DND-41 (cell line): ENCODE results near the gene ERMARD.

ENCODE experiments used
- EZH2 ChIP-seq: IDR thresholded peaks from 3 replicates; pipeline ENCODE4 v1.6.1; 2012; ENCODE audit warnings: borderline replicate concordance, low read depth, mild to moderate bottlenecking, moderate library complexity, low read length, inconsistent platforms; ENCODE audit not compliant: severe bottlenecking
- TF ChIP-seq, protein P1 (sequence below): IDR thresholded peaks from 2 replicates; pipeline ENCODE4 v1.5.1; 2012; ENCODE audit warnings: borderline replicate concordance, low read length, moderate library complexity, mild to moderate bottlenecking; ENCODE audit not compliant: poor library complexity, severe bottlenecking; ENCODE audit errors: extremely low read depth

DNA sequence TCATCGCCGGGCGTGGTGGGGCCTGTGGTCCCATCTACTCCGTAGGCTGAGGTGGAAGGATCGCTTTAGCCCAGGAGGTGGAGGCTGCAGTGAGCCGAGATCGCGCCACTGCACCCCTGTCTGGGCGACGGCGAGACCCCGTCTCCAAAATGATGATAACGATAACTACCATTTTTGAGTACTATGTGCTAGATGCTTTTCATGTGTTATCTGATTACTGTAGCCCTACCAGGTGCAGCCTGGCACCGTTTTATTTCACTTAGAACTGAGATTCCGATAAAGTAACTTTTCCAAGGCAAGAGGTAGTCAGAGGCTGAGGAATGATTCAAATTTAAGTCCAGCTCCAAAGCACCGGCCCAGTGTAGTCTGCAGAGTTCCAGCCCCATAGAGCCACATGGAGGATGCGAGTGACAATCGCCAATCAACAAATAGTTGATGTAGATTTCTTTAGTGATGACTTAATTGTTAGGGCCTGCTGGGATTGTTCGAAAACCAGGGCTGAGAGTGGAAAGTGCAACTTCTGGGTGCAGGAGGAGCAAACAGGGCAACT, 727 bp downstream of the ERMARD start:
- TF ChIP-seq, protein P1, sequence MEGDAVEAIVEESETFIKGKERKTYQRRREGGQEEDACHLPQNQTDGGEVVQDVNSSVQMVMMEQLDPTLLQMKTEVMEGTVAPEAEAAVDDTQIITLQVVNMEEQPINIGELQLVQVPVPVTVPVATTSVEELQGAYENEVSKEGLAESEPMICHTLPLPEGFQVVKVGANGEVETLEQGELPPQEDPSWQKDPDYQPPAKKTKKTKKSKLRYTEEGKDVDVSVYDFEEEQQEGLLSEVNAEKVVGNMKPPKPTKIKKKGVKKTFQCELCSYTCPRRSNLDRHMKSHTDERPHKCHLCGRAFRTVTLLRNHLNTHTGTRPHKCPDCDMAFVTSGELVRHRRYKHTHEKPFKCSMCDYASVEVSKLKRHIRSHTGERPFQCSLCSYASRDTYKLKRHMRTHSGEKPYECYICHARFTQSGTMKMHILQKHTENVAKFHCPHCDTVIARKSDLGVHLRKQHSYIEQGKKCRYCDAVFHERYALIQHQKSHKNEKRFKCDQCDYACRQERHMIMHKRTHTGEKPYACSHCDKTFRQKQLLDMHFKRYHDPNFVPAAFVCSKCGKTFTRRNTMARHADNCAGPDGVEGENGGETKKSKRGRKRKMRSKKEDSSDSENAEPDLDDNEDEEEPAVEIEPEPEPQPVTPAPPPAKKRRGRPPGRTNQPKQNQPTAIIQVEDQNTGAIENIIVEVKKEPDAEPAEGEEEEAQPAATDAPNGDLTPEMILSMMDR, result no peak
- TF ChIP-seq EZH2, result no peak
